Liver (tissue), 9 donors: ENCODE measurements around the gene IL4. TPM values are rescaled to one million over a fixed set of nuclear protein-coding genes. Genes with fewer than 3 reads are reported as not detected.

ENCODE experiments used
- DNase-seq: peaks from one replicate; pipeline ENCODE4 v3.0.0-alpha.2; 2017; ENCODE audit warnings: low spot score
- H3K27ac ChIP-seq, 2 donors: one replicate each; pipeline ENCODE4 v1.7.0; 2013; ENCODE audit warnings: inconsistent platforms in 2 of 2, low read length in 2 of 2, control low read depth in 1 of 2, low read depth in 1 of 2, mild to moderate bottlenecking in 1 of 2
- H3K27me3 ChIP-seq, 4 donors: one replicate each; pipeline versions ENCODE4 v1.6.1 to v1.7.0; 2013; ENCODE audit warnings: low read length in 3 of 4, inconsistent platforms in 1 of 4, mild to moderate bottlenecking in 1 of 4, moderate library complexity in 1 of 4; ENCODE audit not compliant: control insufficient read depth in 4 of 4, insufficient read depth in 4 of 4
- H3K36me3 ChIP-seq, 4 donors: one replicate each; pipeline versions ENCODE4 v1.6.1 to v1.7.0; 2013; ENCODE audit warnings: low read length in 3 of 4, mild to moderate bottlenecking in 3 of 4, low read depth in 1 of 4, moderate library complexity in 1 of 4; ENCODE audit not compliant: control insufficient read depth in 4 of 4, insufficient read depth in 3 of 4
- H3K4me1 ChIP-seq, 4 donors: one replicate each; pipeline versions ENCODE4 v1.6.1 to v1.7.0; 2013; ENCODE audit warnings: low read length in 3 of 4, mild to moderate bottlenecking in 3 of 4, moderate library complexity in 1 of 4; ENCODE audit not compliant: control insufficient read depth in 4 of 4, insufficient read depth in 4 of 4
- H3K4me3 ChIP-seq, 3 donors: one replicate each; pipeline versions ENCODE4 v1.6.1 to v1.7.0; 2013; ENCODE audit warnings: low read length in 3 of 3, control low read depth in 1 of 3, low read depth in 1 of 3, mild to moderate bottlenecking in 1 of 3
- H3K9ac ChIP-seq, 2 donors: one replicate each; pipeline ENCODE4 v1.7.0; 2013; ENCODE audit warnings: low read length in 2 of 2, mild to moderate bottlenecking in 2 of 2, moderate library complexity in 2 of 2, control low read depth in 1 of 2, low read depth in 1 of 2
- H3K9me3 ChIP-seq, 4 donors: one replicate each; pipeline versions ENCODE4 v1.6.1 to v1.7.0; 2013; ENCODE audit warnings: low read length in 3 of 4; ENCODE audit not compliant: control insufficient read depth in 4 of 4
- EGR1 ChIP-seq, 2 donors: IDR thresholded peaks; 2 replicates each; pipeline ENCODE4 v1.6.1; 2016 to 2018; ENCODE audit warnings: antibody characterized with exemption in 2 of 2, low read depth in 2 of 2
- FOXA1 ChIP-seq: IDR thresholded peaks from 2 replicates; pipeline ENCODE4 v1.6.1; 2016; ENCODE audit warnings: antibody characterized with exemption
- FOXA2 ChIP-seq: IDR thresholded peaks from 2 replicates; pipeline ENCODE4 v1.6.1; 2016; ENCODE audit warnings: antibody characterized with exemption
- GABPA ChIP-seq, 2 donors: IDR thresholded peaks in 1 of 2; conservative IDR thresholded peaks in 1 of 2; 2 replicates each; pipeline ENCODE4 v1.6.1; 2016; ENCODE audit warnings: antibody characterized with exemption in 2 of 2, mild to moderate bottlenecking in 1 of 2, moderate library complexity in 1 of 2
- HNF4A ChIP-seq, 2 donors: conservative IDR thresholded peaks; 2 replicates each; pipeline ENCODE4 v1.6.1; 2016; ENCODE audit warnings: antibody characterized with exemption in 2 of 2, mild to moderate bottlenecking in 2 of 2
- HNF4G ChIP-seq: IDR thresholded peaks from 2 replicates; pipeline ENCODE4 v1.6.1; 2016; ENCODE audit warnings: antibody characterized with exemption
- JUND ChIP-seq, 2 donors: IDR thresholded peaks; 2 replicates each; pipeline ENCODE4 v1.6.1; 2016; ENCODE audit warnings: antibody characterized with exemption in 2 of 2
- NR2F2 ChIP-seq: IDR thresholded peaks from 2 replicates; pipeline ENCODE4 v1.6.1; 2016; ENCODE audit warnings: antibody characterized with exemption
- RAD21 ChIP-seq, 2 donors: IDR thresholded peaks; 2 replicates each; pipeline ENCODE4 v1.6.1; 2016; ENCODE audit warnings: antibody characterized with exemption in 2 of 2, mild to moderate bottlenecking in 2 of 2
- SP1 ChIP-seq: IDR thresholded peaks from 2 replicates; pipeline ENCODE4 v1.6.1; 2018; ENCODE audit warnings: antibody characterized with exemption, mild to moderate bottlenecking
- TAF1 ChIP-seq: conservative IDR thresholded peaks from 2 replicates; pipeline ENCODE4 v1.6.1; 2016; ENCODE audit warnings: antibody characterized with exemption, mild to moderate bottlenecking
- YY1 ChIP-seq: IDR thresholded peaks from 2 replicates; pipeline ENCODE4 v1.6.1; 2016; ENCODE audit warnings: antibody characterized with exemption, mild to moderate bottlenecking
- WGBS: extraction: QIAGEN DNeasy Blood & Tissue Kit; methylation state at CpG from one replicate; pipeline ENCODE4 v1.1.7; 2013; 5-methylcytosine and 5-hydroxymethylcytosine counted together
- polyA plus RNA-seq, 2 donors: library from polyadenylated mRNA; stranded (reverse) in 1 of 2; unstranded in 1 of 2; fragments of 200-250 nt in 1 of 2; fragments of >200 nt in 1 of 2; fragmentation: Nextera tagmentation in 1 of 2; extraction: Ambion mirVana in 1 of 2; gene quantifications; one replicate each; pipeline versions ENCODE4 v1.2.1 to v1.2.3, GENCODE V29; 2013 to 2015
- total RNA-seq, 2 donors: library from RNA; depleted of rRNA; stranded (reverse); fragments of >200 nt; gene quantifications; one replicate each; pipeline ENCODE4 v1.2.3, GENCODE V29; 2014
- TF ChIP-seq, protein P1 (sequence below): IDR thresholded peaks from 2 replicates; pipeline ENCODE4 v1.6.1; 2016; ENCODE audit warnings: antibody characterized with exemption
- TF ChIP-seq, protein P2 (sequence below): IDR thresholded peaks from 2 replicates; pipeline ENCODE4 v1.6.1; 2016; ENCODE audit warnings: antibody characterized with exemption
- TF ChIP-seq, protein P3 (sequence below): fragments of 150-350 bp; IDR thresholded peaks from 2 replicates; pipeline ENCODE4 v1.5.1; 2017; ENCODE audit warnings: improper control_type of control experiment, low read depth, low read length; ENCODE audit not compliant: missing input control
- TF ChIP-seq, protein P4 (sequence below): IDR thresholded peaks from 2 replicates; pipeline ENCODE4 v1.6.1; 2016; ENCODE audit warnings: antibody characterized with exemption
- donor health status: healthy.
- donor health status: healthy.
- donor health status: healthy.
- donor health status: healthy.
- donor health status: healthy.

The IL4 gene
- total and polyA plus RNA-seq, 4 donors, result not detected

DNA sequence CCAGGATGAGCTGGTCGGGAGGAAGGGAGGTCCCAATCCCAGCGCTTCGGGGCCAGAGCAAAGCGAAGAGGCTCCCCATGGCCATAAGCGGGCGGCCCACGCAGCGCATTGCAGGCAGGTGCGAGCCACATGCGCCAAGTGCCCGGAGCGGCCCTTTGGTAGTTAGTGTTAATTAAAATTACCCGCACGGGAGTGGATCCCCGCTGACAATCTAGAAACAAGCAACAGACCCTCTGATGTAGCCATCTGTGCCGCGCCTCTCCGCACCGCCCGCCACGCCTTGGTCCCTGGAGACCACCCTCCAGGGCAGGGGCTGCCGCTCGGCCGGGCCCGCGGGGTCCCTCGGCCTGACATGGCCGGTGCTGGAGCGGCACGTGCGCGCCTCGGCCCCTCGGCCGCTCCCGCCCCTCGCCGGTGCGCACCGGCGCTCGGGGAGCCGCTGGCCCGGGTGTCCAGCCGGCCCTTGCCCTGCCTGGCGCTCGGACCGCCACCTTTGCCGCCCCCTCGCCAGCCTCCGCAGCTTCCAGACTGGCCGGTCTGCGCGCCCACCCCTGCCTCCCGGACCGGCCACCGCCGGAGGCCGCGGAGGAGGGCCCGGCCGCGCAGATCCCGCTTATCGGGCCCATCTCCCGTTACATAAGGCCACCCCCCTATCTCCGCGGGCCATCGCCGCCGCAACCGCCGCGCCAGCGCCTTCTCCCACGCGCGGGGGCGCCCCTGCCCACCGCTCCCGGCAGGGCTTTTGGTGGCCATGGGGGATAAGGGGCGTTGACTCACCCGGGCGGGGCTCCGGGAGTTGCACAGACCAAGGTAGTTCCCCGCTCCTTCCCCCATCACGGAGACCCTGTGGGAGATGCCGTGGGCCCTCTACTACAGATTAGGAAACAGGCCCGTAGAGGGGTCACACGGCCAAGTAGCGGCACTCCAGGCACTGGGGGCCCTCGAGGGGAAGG, 17.7 kb upstream of the IL4 start:
- no peak for TF ChIP-seq GABPA (IDR thresholded peaks at IDR 0.05 in 1 of 2, conservative IDR thresholded peaks at IDR 0.05 in 1 of 2)
- TF ChIP-seq, protein P1, sequence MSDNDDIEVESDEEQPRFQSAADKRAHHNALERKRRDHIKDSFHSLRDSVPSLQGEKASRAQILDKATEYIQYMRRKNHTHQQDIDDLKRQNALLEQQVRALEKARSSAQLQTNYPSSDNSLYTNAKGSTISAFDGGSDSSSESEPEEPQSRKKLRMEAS, result no peak
- TF ChIP-seq FOXA1, result no peak
- TF ChIP-seq, protein P2, sequence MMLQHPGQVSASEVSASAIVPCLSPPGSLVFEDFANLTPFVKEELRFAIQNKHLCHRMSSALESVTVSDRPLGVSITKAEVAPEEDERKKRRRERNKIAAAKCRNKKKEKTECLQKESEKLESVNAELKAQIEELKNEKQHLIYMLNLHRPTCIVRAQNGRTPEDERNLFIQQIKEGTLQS, result no peak
- no peak for TF ChIP-seq FOXA2
- no peak for TF ChIP-seq YY1
- no peak for TF ChIP-seq TAF1
- TF ChIP-seq, protein P3, sequence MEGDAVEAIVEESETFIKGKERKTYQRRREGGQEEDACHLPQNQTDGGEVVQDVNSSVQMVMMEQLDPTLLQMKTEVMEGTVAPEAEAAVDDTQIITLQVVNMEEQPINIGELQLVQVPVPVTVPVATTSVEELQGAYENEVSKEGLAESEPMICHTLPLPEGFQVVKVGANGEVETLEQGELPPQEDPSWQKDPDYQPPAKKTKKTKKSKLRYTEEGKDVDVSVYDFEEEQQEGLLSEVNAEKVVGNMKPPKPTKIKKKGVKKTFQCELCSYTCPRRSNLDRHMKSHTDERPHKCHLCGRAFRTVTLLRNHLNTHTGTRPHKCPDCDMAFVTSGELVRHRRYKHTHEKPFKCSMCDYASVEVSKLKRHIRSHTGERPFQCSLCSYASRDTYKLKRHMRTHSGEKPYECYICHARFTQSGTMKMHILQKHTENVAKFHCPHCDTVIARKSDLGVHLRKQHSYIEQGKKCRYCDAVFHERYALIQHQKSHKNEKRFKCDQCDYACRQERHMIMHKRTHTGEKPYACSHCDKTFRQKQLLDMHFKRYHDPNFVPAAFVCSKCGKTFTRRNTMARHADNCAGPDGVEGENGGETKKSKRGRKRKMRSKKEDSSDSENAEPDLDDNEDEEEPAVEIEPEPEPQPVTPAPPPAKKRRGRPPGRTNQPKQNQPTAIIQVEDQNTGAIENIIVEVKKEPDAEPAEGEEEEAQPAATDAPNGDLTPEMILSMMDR, result no peak
- no peak for TF ChIP-seq NR2F2
- no peak for TF ChIP-seq SP1
- TF ChIP-seq EGR1 (IDR thresholded peaks at IDR 0.05; ENCODE audit: low read depth in 2 of 2), result no peak
- no peaks in the 10 kb centered on the region for H3K36me3 ChIP-seq
- 8% methylated on average over 92 of the region's 92 CpGs for WGBS
- H3K27ac ChIP-seq, result no peak overlapping the region
- no peaks in the 10 kb centered on the region for H3K9me3 ChIP-seq
- peaks cover 0 to 12% (median 6%) of the 10 kb centered on the region in 4 donors for H3K4me1 ChIP-seq
- no peak overlapping the region for H3K9ac ChIP-seq
- peaks cover 0 to 6% (median 2%) of the 10 kb centered on the region in 4 donors for H3K27me3 ChIP-seq
- H3K4me3 ChIP-seq, result peak overlapping the region in 1 of 3 donors; percentile 47
- peak; percentile 52 for DNase-seq

DNA sequence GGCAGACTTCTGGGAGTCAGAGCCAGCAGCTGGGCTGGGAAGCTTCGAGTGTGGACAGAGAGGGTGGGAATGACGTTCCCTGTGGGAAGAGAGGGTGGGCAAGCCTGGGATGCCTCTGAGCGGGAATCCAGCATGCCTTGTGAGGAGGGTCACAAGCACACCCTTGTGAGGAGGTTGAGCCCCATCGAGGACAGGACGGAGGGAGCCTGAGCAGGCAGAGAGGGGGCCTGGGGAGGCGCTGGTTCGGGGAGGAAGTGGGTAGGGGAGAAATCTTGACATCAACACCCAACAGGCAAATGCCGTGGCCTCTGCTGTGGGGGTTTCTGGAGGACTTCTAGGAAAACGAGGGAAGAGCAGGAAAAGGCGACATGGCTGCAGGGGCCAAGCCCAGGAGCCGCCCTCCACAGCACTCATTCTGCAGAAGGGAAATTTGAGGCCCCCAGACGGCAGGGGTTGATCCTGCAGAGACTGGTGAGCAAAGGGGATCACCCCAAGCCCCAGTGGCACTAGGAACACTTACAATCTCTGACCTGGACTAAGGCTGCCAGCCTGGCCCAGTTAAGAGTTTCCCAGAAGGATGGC, 16.9 kb upstream of the IL4 start:
- 72% methylated on average over 12 of the region's 12 CpGs for WGBS
- no peaks in the 10 kb centered on the region for H3K9me3 ChIP-seq
- peaks cover 0 to 6% (median 2%) of the 10 kb centered on the region in 4 donors for H3K27me3 ChIP-seq
- no peak overlapping the region for H3K9ac ChIP-seq
- no peaks in the 10 kb centered on the region for H3K36me3 ChIP-seq
- no peak overlapping the region for H3K4me3 ChIP-seq
- no peak for TF ChIP-seq FOXA2
- H3K4me1 ChIP-seq, result peaks cover 0 to 12% (median 6%) of the 10 kb centered on the region in 4 donors
- DNase-seq, result peak; percentile 30
- H3K27ac ChIP-seq, result no peak overlapping the region

DNA sequence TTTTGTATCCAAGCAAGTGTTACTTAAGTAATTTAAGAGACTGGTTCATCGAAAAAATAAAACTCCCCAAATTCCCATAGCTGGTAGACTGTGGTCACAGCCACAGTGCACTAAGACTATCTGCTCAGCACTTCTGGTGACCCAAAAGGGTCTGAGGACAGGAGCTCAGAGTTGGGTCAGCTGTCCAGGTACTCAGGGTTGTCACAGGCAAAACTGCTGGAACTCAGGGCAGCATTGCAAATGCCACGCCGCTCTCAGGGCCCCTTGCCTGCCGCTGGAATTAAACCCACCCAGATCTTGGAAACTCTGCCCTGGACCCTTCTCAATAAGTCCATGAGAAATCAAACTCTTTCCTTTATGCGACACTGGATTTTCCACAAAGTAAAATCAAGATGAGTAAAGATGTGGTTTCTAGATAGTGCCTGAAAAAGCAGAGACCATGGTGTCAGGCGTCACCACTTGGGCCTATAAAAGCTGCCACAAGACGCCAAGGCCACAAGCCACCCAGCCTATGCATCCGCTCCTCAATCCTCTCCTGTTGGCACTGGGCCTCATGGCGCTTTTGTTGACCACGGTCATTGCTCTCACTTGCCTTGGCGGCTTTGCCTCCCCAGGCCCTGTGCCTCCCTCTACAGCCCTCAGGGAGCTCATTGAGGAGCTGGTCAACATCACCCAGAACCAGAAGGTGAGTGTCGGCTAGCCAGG, 16.0 kb upstream of the IL4 start, which contains the start of gene IL13:
Gene IL13 (plus strand): TSS at position 498 of the 705 bp plus-strand sequence. CDS start 14 bp downstream, at position 512.
- WGBS, result 97% methylated on average over 12 of the region's 12 CpGs
- Histone ChIP-seq H3K36me3 (no peaks in the 10 kb centered on the region), H3K9ac (no peak within 1 kb of the TSS), H3K4me3 (no peak within 1 kb of the TSS), H3K9me3 (no peaks in the 10 kb centered on the region), H3K4me1 (peaks cover 0 to 12% (median 6%) of the 10 kb centered on the region in 4 donors), H3K27me3 (peaks cover 0 to 6% (median 2%) of the 10 kb centered on the region in 4 donors), H3K27ac (no peak within 1 kb of the TSS)
- DNase-seq, result peak; percentile 30
- TF ChIP-seq RAD21 (IDR thresholded peaks at IDR 0.05) (no peak), GABPA (IDR thresholded peaks at IDR 0.05 in 1 of 2, conservative IDR thresholded peaks at IDR 0.05 in 1 of 2) (no peak), HNF4G (no peak), HNF4A (conservative IDR thresholded peaks at IDR 0.05) (no peak), JUND (IDR thresholded peaks at IDR 0.05) (no peak), TAF1 (no peak)
- TF ChIP-seq, protein P4, sequence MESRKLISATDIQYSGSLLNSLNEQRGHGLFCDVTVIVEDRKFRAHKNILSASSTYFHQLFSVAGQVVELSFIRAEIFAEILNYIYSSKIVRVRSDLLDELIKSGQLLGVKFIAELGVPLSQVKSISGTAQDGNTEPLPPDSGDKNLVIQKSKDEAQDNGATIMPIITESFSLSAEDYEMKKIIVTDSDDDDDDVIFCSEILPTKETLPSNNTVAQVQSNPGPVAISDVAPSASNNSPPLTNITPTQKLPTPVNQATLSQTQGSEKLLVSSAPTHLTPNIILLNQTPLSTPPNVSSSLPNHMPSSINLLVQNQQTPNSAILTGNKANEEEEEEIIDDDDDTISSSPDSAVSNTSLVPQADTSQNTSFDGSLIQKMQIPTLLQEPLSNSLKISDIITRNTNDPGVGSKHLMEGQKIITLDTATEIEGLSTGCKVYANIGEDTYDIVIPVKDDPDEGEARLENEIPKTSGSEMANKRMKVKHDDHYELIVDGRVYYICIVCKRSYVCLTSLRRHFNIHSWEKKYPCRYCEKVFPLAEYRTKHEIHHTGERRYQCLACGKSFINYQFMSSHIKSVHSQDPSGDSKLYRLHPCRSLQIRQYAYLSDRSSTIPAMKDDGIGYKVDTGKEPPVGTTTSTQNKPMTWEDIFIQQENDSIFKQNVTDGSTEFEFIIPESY, result no peak
